GM18909 (cell line): ENCODE data around the gene FER1L5.

Experiments used
- ATAC-seq: cut with Tn5 transposase; IDR thresholded peaks from one replicate; pipeline ENCODE4 v1.9.1; 2021; ENCODE audit warnings: mild to moderate bottlenecking; ENCODE audit not compliant: unreplicated experiment, poor library complexity

The FER1L5 gene

GRCh38 chr2:96669539-96670215 is 27.1 kb downstream of the FER1L5 start:
- ATAC-seq, result no peak

- no peak for ATAC-seq
These were observed 37.3 kb downstream of the FER1L5 start for GRCh38 chr2:96679848-96680247.

- ATAC-seq, result no peak
These were observed 38.1 kb downstream of the FER1L5 start for GRCh38 chr2:96680561-96681141.

- ATAC-seq, result no peak
These were observed 39.0 kb downstream of the FER1L5 start for GRCh38 chr2:96681540-96681939.

GRCh38 chr2:96683307-96683706 is 40.7 kb downstream of the FER1L5 start:
- ATAC-seq, result no peak

GRCh38 chr2:96683972-96684820 is 41.6 kb downstream of the FER1L5 start:
- ATAC-seq, result no peak

GRCh38 chr2:96684883-96685576 is 42.5 kb downstream of the FER1L5 start:
- ATAC-seq, result no peak

GRCh38 chr2:96685577-96686459 is 43.3 kb downstream of the FER1L5 start:
- ATAC-seq, result no peak

GRCh38 chr2:96687266-96687665 is 44.7 kb downstream of the FER1L5 start:
- no peak for ATAC-seq

GRCh38 chr2:96687711-96688640 is 45.4 kb downstream of the FER1L5 start:
- ATAC-seq, result no peak

GRCh38 chr2:96688649-96689430 is 46.3 kb downstream of the FER1L5 start:
- no peak for ATAC-seq

GRCh38 chr2:96689431-96689991 is 46.9 kb downstream of the FER1L5 start:
- no peak for ATAC-seq

- no peak for ATAC-seq
These were observed 47.9 kb downstream of the FER1L5 start for GRCh38 chr2:96690306-96691021.

GRCh38 chr2:96691022-96691612 is 48.6 kb downstream of the FER1L5 start:
- ATAC-seq, result no peak

GRCh38 chr2:96692094-96692971 is 49.8 kb downstream of the FER1L5 start:
- ATAC-seq, result no peak
